CD14-positive monocyte (primary cell): ENCODE data around the gene WSB1. TPM values are rescaled to one million over a fixed set of nuclear protein-coding genes. Genes with fewer than 3 reads are reported as not detected.
A peak's percentile ranks its signal among the peaks of the same experiment; 100 is the strongest.

Experiments used
- DNase-seq, 3 donors: peaks; one replicate each; pipeline ENCODE4 v3.0.0-alpha.2; 2011 to 2022
- H2AFZ ChIP-seq: 2 replicates; pipeline ENCODE4 v1.6.0; 2012; ENCODE audit warnings: mild to moderate bottlenecking, low read depth, low read length, inconsistent platforms; ENCODE audit not compliant: insufficient read depth, poor library complexity, severe bottlenecking
- H3K27ac ChIP-seq, 2 donors: 1 replicate in 1 of 2; 2 replicates in 1 of 2; pipeline ENCODE4 v1.5.1; 2012 to 2013; ENCODE audit warnings: low read length in 2 of 2, control low read depth in 1 of 2, inconsistent platforms in 1 of 2, low read depth in 1 of 2, mild to moderate bottlenecking in 1 of 2
- H3K27me3 ChIP-seq, 2 donors: one replicate each; pipeline versions ENCODE4 v1.6.0 to v1.6.1; 2011 to 2013; ENCODE audit warnings: low read length in 2 of 2; ENCODE audit not compliant: control insufficient read depth in 2 of 2, insufficient read depth in 2 of 2
- H3K36me3 ChIP-seq, 2 donors: replicated peaks in 1 of 2; 1 replicate in 1 of 2; 2 replicates in 1 of 2; pipeline versions ENCODE4 v1.5.1 to v1.6.1; 2012 to 2013; ENCODE audit warnings: low read length in 2 of 2, control low read depth in 1 of 2, inconsistent platforms in 1 of 2, mild to moderate bottlenecking in 1 of 2; ENCODE audit not compliant: insufficient read depth in 2 of 2, control insufficient read depth in 1 of 2
- H3K4me1 ChIP-seq, 2 donors: 1 replicate in 1 of 2; 2 replicates in 1 of 2; pipeline versions ENCODE4 v1.5.1 to v1.6.1; 2012 to 2013; ENCODE audit warnings: low read length in 2 of 2, control low read depth in 1 of 2, inconsistent platforms in 1 of 2, mild to moderate bottlenecking in 1 of 2, moderate library complexity in 1 of 2; ENCODE audit not compliant: insufficient read depth in 2 of 2, control insufficient read depth in 1 of 2
- H3K4me2 ChIP-seq: replicated peaks from 2 replicates; pipeline ENCODE3; 2012; ENCODE audit warnings: low read length, moderate library complexity, mild to moderate bottlenecking; ENCODE audit not compliant: poor library complexity, severe bottlenecking; ENCODE audit errors: extremely low read depth
- H3K4me3 ChIP-seq, 3 experiments: fragments of 200-600 bp in 1 of 3; sonication (generic) in 1 of 3; replicated peaks in 1 of 3; 1 replicate in 2 of 3; 2 replicates in 1 of 3; pipeline ENCODE4 v1.5.1; 2011 to 2013; ENCODE audit warnings: low read length in 3 of 3, mild to moderate bottlenecking in 3 of 3, control low read depth in 2 of 3, low read depth in 2 of 3, inconsistent platforms in 1 of 3, moderate library complexity in 1 of 3
- H3K79me2 ChIP-seq: 2 replicates; pipeline ENCODE4 v1.6.0; 2012; ENCODE audit warnings: mild to moderate bottlenecking, control low read depth, inconsistent platforms, low read length, moderate library complexity; ENCODE audit not compliant: insufficient read depth
- H3K9ac ChIP-seq: 2 replicates; pipeline ENCODE4 v1.6.0; 2017; ENCODE audit warnings: low read length, mild to moderate bottlenecking; ENCODE audit not compliant: insufficient read depth, poor library complexity, severe bottlenecking
- H3K9me3 ChIP-seq, 2 donors: replicated peaks in 1 of 2; 1 replicate in 1 of 2; 2 replicates in 1 of 2; pipeline versions ENCODE4 v1.5.1 to v1.6.1; 2012 to 2013; ENCODE audit warnings: low read length in 2 of 2, control low read depth in 1 of 2; ENCODE audit not compliant: control insufficient read depth in 1 of 2, insufficient read depth in 1 of 2
- H4K20me1 ChIP-seq: 2 replicates; pipeline ENCODE4 v1.6.0; 2012; ENCODE audit warnings: mild to moderate bottlenecking, low read length, control low read depth, moderate library complexity; ENCODE audit not compliant: insufficient read depth
- H3K27ac Mint-ChIP-seq, 7 donors: one replicate each; pipeline ENCODE4 v1.8.0; 2020; ENCODE audit warnings: mild to moderate bottlenecking in 7 of 7, mixed read lengths in 7 of 7, moderate library complexity in 6 of 7, inconsistent platforms in 2 of 7
- H3K27me3 Mint-ChIP-seq, 3 donors: one replicate each; pipeline ENCODE4 v1.8.0; 2021 to 2022; ENCODE audit warnings: low read depth in 3 of 3, mild to moderate bottlenecking in 3 of 3, mixed read lengths in 3 of 3, moderate library complexity in 3 of 3, inconsistent platforms in 1 of 3
- H3K36me3 Mint-ChIP-seq, 2 donors: one replicate each; pipeline ENCODE4 v1.8.0; 2020; ENCODE audit warnings: mixed read lengths in 2 of 2, inconsistent platforms in 1 of 2, mild to moderate bottlenecking in 1 of 2
- H3K4me1 Mint-ChIP-seq: one replicate; pipeline ENCODE4 v1.8.0; 2020; ENCODE audit warnings: mild to moderate bottlenecking, mixed read lengths
- H3K4me3 Mint-ChIP-seq, 2 donors: one replicate each; pipeline ENCODE4 v1.8.0; 2020; ENCODE audit warnings: mild to moderate bottlenecking in 2 of 2, mixed read lengths in 2 of 2, moderate library complexity in 1 of 2
- H3K9me3 Mint-ChIP-seq, 7 donors: one replicate each; pipeline ENCODE4 v1.8.0; 2020 to 2022; ENCODE audit warnings: mixed read lengths in 7 of 7, mild to moderate bottlenecking in 6 of 7, moderate library complexity in 6 of 7, inconsistent platforms in 2 of 7
- CTCF ChIP-seq: fragments of 200-600 bp; IDR thresholded peaks from one replicate; pipeline ENCODE4 v1.8.0; 2022; ENCODE audit warnings: antibody characterized with exemption, mild to moderate bottlenecking
- WGBS: methylation state at CpG from one replicate; pipeline ENCODE4 v1.1.5; 2013; ENCODE audit warnings: missing lambda C conversion rate; ENCODE audit not compliant: insufficient coverage; 5-methylcytosine and 5-hydroxymethylcytosine counted together
- intact Hi-C, 2 donors: fragments of 100-400 bp; cut with micrococcal nuclease; formaldehyde crosslinking; loops; one replicate each; pipeline versions ENCODE4 v1.15.0 to v1.15.1; 2023
- polyA plus RNA-seq, 3 donors: library from polyadenylated mRNA; depleted of rRNA in 1 of 3; unstranded in 2 of 3; stranded (reverse) in 1 of 3; fragments of 300-500 nt in 2 of 3; fragments of >200 nt in 1 of 3; fragmentation: Illumina TruSeq in 2 of 3; gene quantifications; 1 replicate in 2 of 3; 2 replicates in 1 of 3; pipeline ENCODE4 v1.2.3, GENCODE V29; 2012 to 2021

Gene WSB1
- polyA plus RNA-seq, 3 donors: 220 to 368 (median 296) TPM

- Histone ChIP-seq H3K9me3 (no peaks in the 10 kb centered on the region), H3K27ac (peak overlapping the region in 1 of 2 donors; percentile 16), H3K4me3 (no peak overlapping the region), H3K27me3 (no peaks in the 10 kb centered on the region), H3K9ac (no peak overlapping the region), H4K20me1 (no peaks in the 10 kb centered on the region), H3K79me2 (peaks cover 8% of the 10 kb centered on the region), H3K36me3 (no peaks in the 10 kb centered on the region), H2AFZ (no peak overlapping the region), H3K4me1 (peaks cover 78% of the 10 kb centered on the region in 2 donors), H3K4me2 (no peak overlapping the region)
- Mint-ChIP-seq H3K27ac (peak overlapping the region in 2 of 7 donors; percentile 78 to 80), H3K9me3 (no peaks in the 10 kb centered on the region), H3K4me3 (no peak overlapping the region), H3K27me3 (peaks cover 0 to 3% (median 2%) of the 10 kb centered on the region in 3 donors), H3K4me1 (peaks cover 75% of the 10 kb centered on the region), H3K36me3 (peaks cover 1 to 4% of the 10 kb centered on the region in 2 donors)
- intact Hi-C loops: no loop called here
- DNase-seq: no peak
- TF ChIP-seq CTCF: no peak
- WGBS: 50% methylated on average over 1 of the region's 9 CpGs
These were observed 45.4 kb downstream of the WSB1 start for GRCh38 chr17:27339198-27339835.

- Histone ChIP-seq H3K36me3 (no peaks in the 10 kb centered on the region), H4K20me1 (no peaks in the 10 kb centered on the region), H3K79me2 (peaks cover 5% of the 10 kb centered on the region), H3K9me3 (no peaks in the 10 kb centered on the region), H3K4me2 (no peak overlapping the region), H3K27me3 (no peaks in the 10 kb centered on the region), H3K9ac (no peak overlapping the region), H3K4me1 (peaks cover 76 to 80% of the 10 kb centered on the region in 2 donors), H3K4me3 (no peak overlapping the region), H3K27ac (peak overlapping the region in 1 of 2 donors; percentile 16), H2AFZ (no peak overlapping the region)
- intact Hi-C loops: loop anchor here in 1 of 2 donors (10.0 kb wide), 1 partner anchor 705 kb away; the partner anchor contains the start of gene NLK
- no CpG with 5 or more reads among the region's 2 CpGs for WGBS
- peak in 1 of 3 donors; percentile 50 for DNase-seq
- H3K36me3 Mint-ChIP-seq: peaks cover 1 to 4% of the 10 kb centered on the region in 2 donors
- H3K4me1 Mint-ChIP-seq: peaks cover 75% of the 10 kb centered on the region
- H3K27me3 Mint-ChIP-seq: peaks cover 0 to 3% (median 2%) of the 10 kb centered on the region in 3 donors
- H3K9me3 Mint-ChIP-seq: no peaks in the 10 kb centered on the region
- H3K4me3 Mint-ChIP-seq: no peak overlapping the region
- no peak for TF ChIP-seq CTCF
- H3K27ac Mint-ChIP-seq: peak overlapping the region in 6 of 7 donors; percentile 35 to 79 (median 68)
These were observed 46.1 kb downstream of the WSB1 start for GRCh38 chr17:27339836-27340550.
